Lower leg skin (tissue), 4 donors: ENCODE results near the gene PRSS8. TPM values are rescaled to one million over a fixed set of nuclear protein-coding genes. Genes with fewer than 3 reads are reported as not detected.
A peak's percentile ranks its signal among the peaks of the same experiment; 100 is the strongest.

ENCODE experiments used
- DNase-seq, 2 donors: peaks; one replicate each; pipeline ENCODE4 v3.0.0-alpha.2; 2019; ENCODE audit warnings: low spot score in 2 of 2
- H3K4me3 ChIP-seq: fragments of 200-600 bp; sonication (generic); 2 replicates; pipeline ENCODE4 v1.5.1; 2017; ENCODE audit warnings: mild to moderate bottlenecking, low read depth; ENCODE audit not compliant: poor library complexity, severe bottlenecking
- POLR2A ChIP-seq, 2 donors: fragments of 450-650 bp; IDR thresholded peaks; one replicate each; pipeline ENCODE4 v1.6.1; 2016 to 2017; ENCODE audit warnings: antibody characterized with exemption in 2 of 2, mild to moderate bottlenecking in 1 of 2, moderate library complexity in 1 of 2
- WGBS, 2 donors: methylation state at CpG; one replicate each; pipeline ENCODE4 v1.1.5; 2018; 5-methylcytosine and 5-hydroxymethylcytosine counted together
- intact Hi-C: fragments of 100-400 bp; cut with DNase I; formaldehyde crosslinking; loops from one replicate; pipeline ENCODE4 v1.15.0; 2023; ENCODE audit warnings: low total_unique reads
- total RNA-seq, 4 donors: library from RNA; depleted of rRNA; stranded (reverse); fragments of >200 nt; gene quantifications; one replicate each; pipeline ENCODE4 v1.1.0, GENCODE V29; 2016
- TF ChIP-seq, protein P1 (sequence below), 3 donors: fragments of 450-650 bp; IDR thresholded peaks; one replicate each; pipeline ENCODE4 v1.5.1; 2016; ENCODE audit warnings: antibody characterized with exemption in 3 of 3, mild to moderate bottlenecking in 3 of 3, moderate library complexity in 2 of 3

PRSS8 gene
- total RNA-seq, 4 donors from 2014 or later: 147 to 223 (median 172) TPM

- no peak for TF ChIP-seq POLR2A (IDR thresholded peaks at IDR 0.05)
- TF ChIP-seq, protein P1, sequence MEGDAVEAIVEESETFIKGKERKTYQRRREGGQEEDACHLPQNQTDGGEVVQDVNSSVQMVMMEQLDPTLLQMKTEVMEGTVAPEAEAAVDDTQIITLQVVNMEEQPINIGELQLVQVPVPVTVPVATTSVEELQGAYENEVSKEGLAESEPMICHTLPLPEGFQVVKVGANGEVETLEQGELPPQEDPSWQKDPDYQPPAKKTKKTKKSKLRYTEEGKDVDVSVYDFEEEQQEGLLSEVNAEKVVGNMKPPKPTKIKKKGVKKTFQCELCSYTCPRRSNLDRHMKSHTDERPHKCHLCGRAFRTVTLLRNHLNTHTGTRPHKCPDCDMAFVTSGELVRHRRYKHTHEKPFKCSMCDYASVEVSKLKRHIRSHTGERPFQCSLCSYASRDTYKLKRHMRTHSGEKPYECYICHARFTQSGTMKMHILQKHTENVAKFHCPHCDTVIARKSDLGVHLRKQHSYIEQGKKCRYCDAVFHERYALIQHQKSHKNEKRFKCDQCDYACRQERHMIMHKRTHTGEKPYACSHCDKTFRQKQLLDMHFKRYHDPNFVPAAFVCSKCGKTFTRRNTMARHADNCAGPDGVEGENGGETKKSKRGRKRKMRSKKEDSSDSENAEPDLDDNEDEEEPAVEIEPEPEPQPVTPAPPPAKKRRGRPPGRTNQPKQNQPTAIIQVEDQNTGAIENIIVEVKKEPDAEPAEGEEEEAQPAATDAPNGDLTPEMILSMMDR (IDR thresholded peaks at IDR 0.05): no peak
- no peak for DNase-seq
- 92 to 93% methylated on average over 3 of the region's 3 CpGs for WGBS, 2 donors
- no peak overlapping the region for H3K4me3 ChIP-seq
- intact Hi-C loops: no loop called here
Observed at GRCh38 chr16:31125844-31126243, 9.7 kb downstream of the PRSS8 start.

GRCh38 chr16:31120129-31120528 lies 15.4 kb downstream of the PRSS8 start:
- DNase-seq: no peak
- no peak overlapping the region for H3K4me3 ChIP-seq
- intact Hi-C loops: no loop called here
- TF ChIP-seq POLR2A (IDR thresholded peaks at IDR 0.05): no peak
- TF ChIP-seq, protein P1 (IDR thresholded peaks at IDR 0.05): no peak
- 94 to 96% methylated on average over 16 of the region's 16 CpGs for WGBS, 2 donors

DNA sequence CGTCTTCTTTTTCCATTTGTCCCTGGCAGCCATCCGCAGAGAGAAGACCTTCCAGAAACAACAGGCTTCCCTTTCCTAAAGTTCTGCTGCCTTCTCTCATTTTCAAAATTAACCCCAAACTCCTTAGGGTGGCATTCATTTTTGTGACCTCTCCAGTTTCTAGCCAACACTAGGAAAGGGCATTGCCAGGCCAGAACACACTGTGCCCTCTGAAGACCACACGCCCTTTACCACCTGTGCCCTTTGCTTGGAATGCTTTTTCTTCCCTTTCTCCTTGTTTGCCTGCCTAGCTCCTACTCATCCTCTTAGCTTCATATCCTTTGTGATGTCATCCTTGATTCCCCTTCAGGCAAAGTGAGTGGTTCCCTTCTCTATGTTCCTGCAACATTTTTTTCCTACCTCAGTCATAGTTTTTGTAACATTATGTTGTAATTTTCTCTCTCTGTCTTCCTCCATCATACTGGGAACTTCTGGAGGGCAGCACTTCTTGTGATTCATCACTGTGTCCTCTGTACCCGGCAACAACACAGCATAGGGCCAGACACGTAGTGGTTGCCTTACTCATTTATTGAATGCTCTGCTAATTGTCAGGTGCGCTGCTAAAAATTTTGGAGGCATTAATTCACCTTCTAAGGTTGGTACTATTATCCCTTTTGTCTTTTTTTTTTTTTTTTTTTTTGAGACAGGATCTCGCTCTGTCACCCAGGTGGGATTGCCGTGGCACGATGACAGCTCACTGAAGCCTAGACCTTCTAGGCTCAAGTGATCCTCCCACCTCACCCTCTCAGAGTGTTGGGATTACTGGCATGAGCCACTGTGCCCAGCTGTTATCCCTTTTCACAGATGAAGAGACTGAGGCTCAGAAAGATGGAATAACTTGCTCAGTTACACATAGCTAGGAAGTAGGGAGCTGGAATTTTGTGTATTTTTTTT lies 17.0 kb downstream of the PRSS8 start:
- peak overlapping the region; percentile 8 for H3K4me3 ChIP-seq
- WGBS, 2 donors: 49 to 57% methylated on average over 9 of the region's 9 CpGs
- no peak for DNase-seq
- intact Hi-C loops: no loop called here
- TF ChIP-seq, protein P1 (IDR thresholded peaks at IDR 0.05): no peak
- TF ChIP-seq POLR2A (IDR thresholded peaks at IDR 0.05): no peak

DNA sequence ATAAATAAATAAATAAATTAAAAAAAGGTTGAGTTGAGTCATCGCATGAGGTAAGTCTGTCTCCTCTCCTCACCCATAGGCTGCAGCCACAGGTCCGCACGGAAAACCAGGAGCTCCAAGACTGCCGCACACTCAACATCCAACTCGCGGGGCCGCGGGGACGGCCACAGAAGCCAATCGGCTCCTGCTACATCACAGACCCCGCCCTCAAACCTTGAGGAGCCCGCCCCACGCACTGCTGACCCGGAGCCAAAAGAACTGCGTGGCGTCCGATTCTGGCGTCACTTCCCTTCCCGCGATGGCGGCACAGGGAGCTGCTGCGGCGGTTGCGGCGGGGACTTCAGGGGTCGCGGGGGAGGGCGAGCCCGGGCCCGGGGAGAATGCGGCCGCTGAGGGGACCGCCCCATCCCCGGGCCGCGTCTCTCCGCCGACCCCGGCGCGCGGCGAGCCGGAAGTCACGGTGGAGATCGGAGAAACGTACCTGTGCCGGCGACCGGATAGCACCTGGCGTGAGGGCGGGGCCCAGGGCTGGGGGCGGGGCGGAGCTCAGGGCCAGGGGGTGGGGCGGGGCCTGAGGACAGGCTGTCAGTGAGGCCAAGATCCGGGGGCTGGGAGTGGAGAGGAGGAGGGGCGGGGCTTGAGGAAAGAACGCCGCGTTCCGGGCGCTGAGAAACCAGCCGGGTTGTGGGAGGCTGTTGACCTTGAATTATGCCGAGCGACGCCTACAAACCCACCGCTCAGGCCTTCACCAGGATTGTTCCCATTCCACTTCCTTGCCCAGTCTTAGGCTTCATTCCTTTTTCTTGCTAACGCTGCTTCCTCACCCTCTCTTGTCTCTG lies 17.9 kb downstream of the PRSS8 start, which contains the start of gene KAT8:
Gene KAT8 (plus strand): TSS at position 281 of the 839 bp plus-strand sequence. CDS start 18 bp downstream, at position 299.
- 0 to 1% methylated on average over 50 to 61 of the region's 68 CpGs for WGBS, 2 donors
- intact Hi-C loops: no loop called here
- DNase-seq: peak; percentile 98 to 100
- peak in 1 of 2 donors; percentile 47 for TF ChIP-seq POLR2A (IDR thresholded peaks at IDR 0.05)
- TF ChIP-seq, protein P1 (IDR thresholded peaks at IDR 0.05): no peak
- peak within 1 kb of the TSS; percentile 26 for H3K4me3 ChIP-seq

- 44 to 45% methylated on average over 8 of the region's 8 CpGs for WGBS, 2 donors
- TF ChIP-seq, protein P1 (IDR thresholded peaks at IDR 0.05): no peak
- TF ChIP-seq POLR2A (IDR thresholded peaks at IDR 0.05): no peak
- H3K4me3 ChIP-seq: no peak overlapping the region
- DNase-seq: no peak
- intact Hi-C loops: no loop called here
Observed at GRCh38 chr16:31114468-31114867, 21.1 kb downstream of the PRSS8 start.
